ENCODE measurements around the gene UFC1.
A peak's percentile ranks its signal among the peaks of the same experiment; 100 is the strongest.

Gene UFC1

GRCh38 chr1:161173711-161174110 lies 19.9 kb downstream of the UFC1 start:
- H3K9me2 ChIP-seq (replicated peaks; ENCODE audit: control insufficient read depth, low read length), result no peaks in the 10 kb centered on the region
- TF ChIP-seq CTCF (IDR thresholded peaks at IDR 0.05; ENCODE audit: low read depth, low read length, poor library complexity, severe bottlenecking), result no peak
- no peak for TF ChIP-seq EZH2phosphoT487 (IDR thresholded peaks at IDR 0.05; ENCODE audit: borderline replicate concordance, low read length)
- H3K27me3 ChIP-seq (ENCODE audit: control insufficient read depth, low read length), result no peaks in the 10 kb centered on the region
- H3K9me3 ChIP-seq (ENCODE audit: control insufficient read depth, insufficient read depth, low read length), result no peaks in the 10 kb centered on the region
- H3K27ac ChIP-seq (ENCODE audit: low read depth, low read length), result no peak overlapping the region
- no peaks in the 10 kb centered on the region for H4K20me1 ChIP-seq (ENCODE audit: control insufficient read depth, insufficient read depth, low read depth, low read length)
- H3K36me3 ChIP-seq (ENCODE audit: control insufficient read depth, low read length), result peaks cover 62% of the 10 kb centered on the region
- 0 out of 2 replicates have a peak, but pooled peaks cover 2% of the 10 kb centered on the region for H3F3A ChIP-seq (ENCODE audit: control insufficient read depth, insufficient read depth)
- peaks cover 24% of the 10 kb centered on the region for H3K4me1 ChIP-seq (ENCODE audit: control insufficient read depth, low read length)
- H3K4me3 ChIP-seq (ENCODE audit: low read length), result no peak overlapping the region
- H3K4me2 ChIP-seq (ENCODE audit: low read length), result no peak overlapping the region
- H3K79me2 ChIP-seq (ENCODE audit: control insufficient read depth, low read length), result peaks cover 16% of the 10 kb centered on the region

GRCh38 chr1:161174911-161175310 lies 21.1 kb downstream of the UFC1 start:
- Histone ChIP-seq H4K20me1 (ENCODE audit: control insufficient read depth, insufficient read depth, low read depth, low read length) (no peaks in the 10 kb centered on the region), H3K36me3 (ENCODE audit: control insufficient read depth, low read length) (peaks cover 52% of the 10 kb centered on the region), H3K9me2 (replicated peaks; ENCODE audit: control insufficient read depth, low read length) (no peaks in the 10 kb centered on the region), H3K27ac (ENCODE audit: low read depth, low read length) (no peak overlapping the region), H3K27me3 (ENCODE audit: control insufficient read depth, low read length) (no peaks in the 10 kb centered on the region), H3K9me3 (ENCODE audit: control insufficient read depth, insufficient read depth, low read length) (no peaks in the 10 kb centered on the region), H3K79me2 (ENCODE audit: control insufficient read depth, low read length) (peaks cover 16% of the 10 kb centered on the region), H3K4me2 (ENCODE audit: low read length) (no peak overlapping the region), H3K4me1 (ENCODE audit: control insufficient read depth, low read length) (peaks cover 24% of the 10 kb centered on the region), H3K4me3 (ENCODE audit: low read length) (no peak overlapping the region), H3F3A (ENCODE audit: control insufficient read depth, insufficient read depth) (0 out of 2 replicates have a peak, but pooled peaks cover 2% of the 10 kb centered on the region)
- TF ChIP-seq EZH2phosphoT487 (IDR thresholded peaks at IDR 0.05; ENCODE audit: borderline replicate concordance, low read length) (no peak), CTCF (IDR thresholded peaks at IDR 0.05; ENCODE audit: low read depth, low read length, poor library complexity, severe bottlenecking) (no peak)

GRCh38 chr1:161175771-161176453 lies 22.1 kb downstream of the UFC1 start:
- Histone ChIP-seq H3F3A (ENCODE audit: control insufficient read depth, insufficient read depth) (0 out of 2 replicates have a peak, but pooled peaks cover 2% of the 10 kb centered on the region), H3K79me2 (ENCODE audit: control insufficient read depth, low read length) (peaks cover 16% of the 10 kb centered on the region), H4K20me1 (ENCODE audit: control insufficient read depth, insufficient read depth, low read depth, low read length) (no peaks in the 10 kb centered on the region), H3K27ac (ENCODE audit: low read depth, low read length) (no peak overlapping the region), H3K4me2 (ENCODE audit: low read length) (peak overlapping the region; percentile 94), H3K27me3 (ENCODE audit: control insufficient read depth, low read length) (no peaks in the 10 kb centered on the region), H3K36me3 (ENCODE audit: control insufficient read depth, low read length) (peaks cover 45% of the 10 kb centered on the region), H3K9me2 (replicated peaks; ENCODE audit: control insufficient read depth, low read length) (no peaks in the 10 kb centered on the region), H3K4me3 (ENCODE audit: low read length) (peak overlapping the region; percentile 99), H3K4me1 (ENCODE audit: control insufficient read depth, low read length) (peaks cover 24% of the 10 kb centered on the region), H3K9me3 (ENCODE audit: control insufficient read depth, insufficient read depth, low read length) (no peaks in the 10 kb centered on the region)
- TF ChIP-seq EZH2phosphoT487 (IDR thresholded peaks at IDR 0.05; ENCODE audit: borderline replicate concordance, low read length) (no peak), CTCF (IDR thresholded peaks at IDR 0.05; ENCODE audit: low read depth, low read length, poor library complexity, severe bottlenecking) (no peak)

Data from DOHH2 (cell line).